ENCODE measurements around the gene MAP6.

Gene MAP6

GRCh38 chr11:75565916-75566762 is 102.7 kb downstream of the MAP6 start:
- no peak for DNase-seq

- DNase-seq, result no peak
Measured at GRCh38 chr11:75565221-75565814, 103.5 kb downstream of the MAP6 start.

GRCh38 chr11:75563978-75564552 is 104.8 kb downstream of the MAP6 start:
- no peak for DNase-seq

GRCh38 chr11:75563501-75563977 is 105.3 kb downstream of the MAP6 start:
- DNase-seq, result no peak

GRCh38 chr11:75562836-75563484 is 105.9 kb downstream of the MAP6 start:
- no peak for DNase-seq

- no peak for DNase-seq
Measured at GRCh38 chr11:75562048-75562835, 106.6 kb downstream of the MAP6 start, which contains the start of gene SERPINH1. SERPINH1 (plus strand) TSS chr11:75562253; CDS start chr11:75566350, 4,097 bp downstream.

GRCh38 chr11:75561426-75562047 is 107.3 kb downstream of the MAP6 start:
- no peak for DNase-seq

- DNase-seq, result no peak
Measured at GRCh38 chr11:75560644-75561043, 108.2 kb downstream of the MAP6 start.

GRCh38 chr11:75558939-75559843 is 109.6 kb downstream of the MAP6 start:
- DNase-seq, result no peak

- peak; percentile 53 for DNase-seq
Measured at GRCh38 chr11:75557666-75558494, 111.0 kb downstream of the MAP6 start.

GRCh38 chr11:75556275-75556674 is 112.6 kb downstream of the MAP6 start:
- no peak for DNase-seq

- DNase-seq, result no peak
Measured at GRCh38 chr11:75555079-75555811, 113.6 kb downstream of the MAP6 start.

GRCh38 chr11:75554258-75555022 is 114.4 kb downstream of the MAP6 start:
- peak; percentile 82 for DNase-seq

GRCh38 chr11:75553889-75554257 is 115.0 kb downstream of the MAP6 start:
- DNase-seq, result no peak

- no peak for DNase-seq
Measured at GRCh38 chr11:75553182-75553581, 115.7 kb downstream of the MAP6 start.

GRCh38 chr11:75549370-75549958 is 119.4 kb downstream of the MAP6 start:
- DNase-seq, result no peak

- DNase-seq, result no peak
Measured at GRCh38 chr11:75548595-75549272, 120.1 kb downstream of the MAP6 start.
